Neural progenitor cell (in vitro differentiated cells): ENCODE results near the gene ZNF280C. TPM values are rescaled to one million over a fixed set of nuclear protein-coding genes. Genes with fewer than 3 reads are reported as not detected.

Source experiments
- DNase-seq: peaks from one replicate; pipeline ENCODE4 v3.0.0-alpha.2; 2016; ENCODE audit warnings: low spot score
- H2AFZ ChIP-seq: fragments of 200-600 bp; sonication (generic); replicated peaks from 2 replicates; pipeline ENCODE4 v1.6.1; 2016; ENCODE audit warnings: antibody characterized with exemption
- H3F3A ChIP-seq: fragments of 200-600 bp; sonication (generic); 2 replicates; pipeline ENCODE4 v1.6.1; 2016; ENCODE audit warnings: antibody characterized with exemption, low read depth
- H3K27ac ChIP-seq: fragments of 200-600 bp; sonication (generic); 2 replicates; pipeline ENCODE4 v1.5.1; 2016; ENCODE audit warnings: mild to moderate bottlenecking
- H3K27me3 ChIP-seq: fragments of 200-600 bp; sonication (generic); 2 replicates; pipeline ENCODE4 v1.6.1; 2016; ENCODE audit warnings: mild to moderate bottlenecking, moderate library complexity
- H3K36me3 ChIP-seq: fragments of 200-600 bp; sonication (generic); 2 replicates; pipeline ENCODE4 v1.5.1; 2016
- H3K4me1 ChIP-seq: fragments of 200-600 bp; sonication (generic); 2 replicates; pipeline ENCODE4 v1.6.1; 2016; ENCODE audit warnings: mixed run types
- H3K4me2 ChIP-seq: fragments of 200-600 bp; sonication (generic); 2 replicates; pipeline ENCODE4 v1.6.1; 2016
- H3K4me3 ChIP-seq: fragments of 200-600 bp; sonication (generic); 2 replicates; pipeline ENCODE4 v1.5.1; 2016
- H3K79me2 ChIP-seq: fragments of 200-600 bp; sonication (generic); 2 replicates; pipeline ENCODE4 v1.6.1; 2016; ENCODE audit warnings: low read depth
- H3K9ac ChIP-seq: fragments of 200-600 bp; sonication (generic); 2 replicates; pipeline ENCODE4 v1.6.1; 2016
- H3K9me3 ChIP-seq: fragments of 200-600 bp; sonication (generic); 2 replicates; pipeline ENCODE4 v1.5.1; 2016; ENCODE audit warnings: low read depth
- H4K20me1 ChIP-seq: fragments of 200-600 bp; sonication (generic); 2 replicates; pipeline ENCODE4 v1.6.1; 2016; ENCODE audit warnings: low read depth
- H3K27ac Mint-ChIP-seq: 3 replicates; pipeline ENCODE4 v1.8.0; 2021; ENCODE audit warnings: mixed read lengths
- H3K27me3 Mint-ChIP-seq: 2 replicates; pipeline ENCODE4 v1.8.0; 2022; ENCODE audit warnings: low read depth, mild to moderate bottlenecking, inconsistent platforms, moderate library complexity, mixed read lengths; ENCODE audit not compliant: insufficient read depth
- H3K36me3 Mint-ChIP-seq: 3 replicates; pipeline ENCODE4 v1.8.0; 2021; ENCODE audit warnings: mixed read lengths
- H3K4me1 Mint-ChIP-seq: 3 replicates; pipeline ENCODE4 v1.8.0; 2021; ENCODE audit warnings: mixed read lengths
- H3K4me3 Mint-ChIP-seq: 3 replicates; pipeline ENCODE4 v1.8.0; 2021; ENCODE audit warnings: mild to moderate bottlenecking, moderate library complexity, mixed read lengths
- H3K9me3 Mint-ChIP-seq: 3 replicates; pipeline ENCODE4 v1.8.0; 2020; ENCODE audit warnings: mixed read lengths
- CTCF ChIP-seq: fragments of 200-600 bp; sonication (generic); IDR thresholded peaks from 2 replicates; pipeline ENCODE4 v1.5.1; 2017; ENCODE audit warnings: antibody characterized with exemption, mild to moderate bottlenecking
- EZH2 ChIP-seq: fragments of 200-600 bp; sonication (generic); IDR thresholded peaks from 2 replicates; pipeline ENCODE4 v1.6.1; 2017; ENCODE audit warnings: antibody characterized with exemption, mild to moderate bottlenecking, moderate library complexity
- EZH2phosphoT487 ChIP-seq: fragments of 200-600 bp; sonication (generic); IDR thresholded peaks from 2 replicates; pipeline ENCODE4 v1.6.1; 2017; ENCODE audit warnings: antibody characterized with exemption
- total RNA-seq: library from RNA; depleted of rRNA; stranded (reverse); fragments of >200 nt; gene quantifications from 2 replicates; pipeline ENCODE4 v1.2.3, GENCODE V29; 2015; ENCODE audit warnings: low replicate concordance

Gene ZNF280C
- total RNA-seq, 1 donor from 2014 or later, result 41.8 TPM

GRCh38 chrX:130296743-130297142 lies 28.0 kb upstream of the ZNF280C start:
- no peak overlapping the region for H3K4me3 Mint-ChIP-seq
- H3K36me3 Mint-ChIP-seq, result peaks cover 2% of the 10 kb centered on the region
- Histone ChIP-seq H4K20me1 (no peaks in the 10 kb centered on the region), H3K9ac (no peak overlapping the region), H3K27me3 (no peaks in the 10 kb centered on the region), H3K4me3 (no peak overlapping the region), H3K4me1 (no peaks in the 10 kb centered on the region), H3K9me3 (peaks cover 3% of the 10 kb centered on the region), H3K4me2 (no peak overlapping the region), H2AFZ (no peak overlapping the region), H3K27ac (no peak overlapping the region), H3K36me3 (no peaks in the 10 kb centered on the region), H3K79me2 (no peaks in the 10 kb centered on the region), H3F3A (no peaks in the 10 kb centered on the region)
- DNase-seq, result no peak
- peaks cover 2% of the 10 kb centered on the region for H3K27me3 Mint-ChIP-seq
- TF ChIP-seq EZH2phosphoT487 (no peak), CTCF (no peak)
- peaks cover 11% of the 10 kb centered on the region for H3K9me3 Mint-ChIP-seq
- H3K4me1 Mint-ChIP-seq, result peaks cover 8% of the 10 kb centered on the region
- no peak overlapping the region for H3K27ac Mint-ChIP-seq

- H3K9me3 ChIP-seq, result peaks cover 3% of the 10 kb centered on the region
- Mint-ChIP-seq H3K4me1 (peaks cover 8% of the 10 kb centered on the region), H3K36me3 (peaks cover 4% of the 10 kb centered on the region), H3K9me3 (peaks cover 16% of the 10 kb centered on the region), H3K4me3 (no peak overlapping the region), H3K27me3 (peaks cover 2% of the 10 kb centered on the region), H3K27ac (no peak overlapping the region)
- no peak overlapping the region for H3K27ac ChIP-seq
- no peaks in the 10 kb centered on the region for H3K36me3 ChIP-seq
- H3K9ac ChIP-seq, result no peak overlapping the region
- DNase-seq, result no peak
- H3K4me3 ChIP-seq, result no peak overlapping the region
- H4K20me1 ChIP-seq, result no peaks in the 10 kb centered on the region
- H3K4me2 ChIP-seq, result no peak overlapping the region
- no peaks in the 10 kb centered on the region for H3K4me1 ChIP-seq
- H3K27me3 ChIP-seq, result no peaks in the 10 kb centered on the region
- H3K79me2 ChIP-seq, result no peaks in the 10 kb centered on the region
- no peaks in the 10 kb centered on the region for H3F3A ChIP-seq
- H2AFZ ChIP-seq, result no peak overlapping the region
- TF ChIP-seq EZH2phosphoT487, result no peak
- no peak for TF ChIP-seq CTCF
- no peak for TF ChIP-seq EZH2
Observed at GRCh38 chrX:130296297-130296678, 27.6 kb upstream of the ZNF280C start.

- peaks cover 8% of the 10 kb centered on the region for H3K4me1 Mint-ChIP-seq
Observed at GRCh38 chrX:130295519-130296296, 27.0 kb upstream of the ZNF280C start.

More at GRCh38 chrX:130295519-130296296, 27.0 kb upstream of the ZNF280C start:
- no peak for TF ChIP-seq EZH2
- TF ChIP-seq CTCF, result no peak
- no peak for TF ChIP-seq EZH2phosphoT487
- no peak overlapping the region for H2AFZ ChIP-seq
- Mint-ChIP-seq H3K36me3 (peaks cover 4% of the 10 kb centered on the region), H3K27me3 (peaks cover 2% of the 10 kb centered on the region), H3K9me3 (peaks cover 16% of the 10 kb centered on the region), H3K4me3 (no peak overlapping the region), H3K27ac (no peak overlapping the region)
- H4K20me1 ChIP-seq, result no peaks in the 10 kb centered on the region
- H3K4me3 ChIP-seq, result no peak overlapping the region
- H3K4me1 ChIP-seq, result no peaks in the 10 kb centered on the region
- H3K36me3 ChIP-seq, result no peaks in the 10 kb centered on the region
- H3K79me2 ChIP-seq, result no peaks in the 10 kb centered on the region
- peaks cover 3% of the 10 kb centered on the region for H3K9me3 ChIP-seq
- H3F3A ChIP-seq, result no peaks in the 10 kb centered on the region
- DNase-seq, result no peak
- H3K4me2 ChIP-seq, result no peak overlapping the region
- H3K9ac ChIP-seq, result no peak overlapping the region
- H3K27ac ChIP-seq, result no peak overlapping the region
- H3K27me3 ChIP-seq, result no peaks in the 10 kb centered on the region
